Thoracic aorta (tissue), 2 donors: ENCODE data around the gene TAS1R1. TPM values are rescaled to one million over a fixed set of nuclear protein-coding genes. Genes with fewer than 3 reads are reported as not detected.
A peak's percentile ranks its signal among the peaks of the same experiment; 100 is the strongest.

Experiments used
- ATAC-seq: fragments of 150-250 bp; one replicate; pipeline ENCODE4 v1.8.0; 2017; ENCODE audit warnings: low read depth; ENCODE audit not compliant: insufficient number of reproducible peaks, low FRiP score
- DNase-seq: peaks from one replicate; pipeline ENCODE4 v3.0.0-alpha.2; 2020; ENCODE audit warnings: low spot score
- H3K27ac ChIP-seq, 2 donors: fragments of 200-600 bp; sonication (generic); 1 replicate in 1 of 2; 2 replicates in 1 of 2; pipeline ENCODE4 v1.5.1; 2016; ENCODE audit warnings: mild to moderate bottlenecking in 2 of 2, moderate library complexity in 2 of 2
- H3K27me3 ChIP-seq: fragments of 200-600 bp; sonication (generic); replicated peaks from 2 replicates; pipeline ENCODE4 v1.6.0; 2016; ENCODE audit warnings: mild to moderate bottlenecking; ENCODE audit not compliant: insufficient read depth
- H3K36me3 ChIP-seq: fragments of 200-600 bp; sonication (generic); one replicate; pipeline ENCODE4 v1.5.1; 2016
- H3K4me1 ChIP-seq, 2 donors: fragments of 200-600 bp; sonication (generic); 1 replicate in 1 of 2; 2 replicates in 1 of 2; pipeline versions ENCODE4 v1.5.1 to v1.6.0; 2016; ENCODE audit warnings: low read depth in 2 of 2, mild to moderate bottlenecking in 1 of 2; ENCODE audit not compliant: control insufficient read depth in 1 of 2
- H3K4me3 ChIP-seq: fragments of 200-600 bp; sonication (generic); 2 replicates; pipeline ENCODE4 v1.5.1; 2016; ENCODE audit warnings: mild to moderate bottlenecking
- H3K9me3 ChIP-seq: fragments of 200-600 bp; sonication (generic); 2 replicates; pipeline ENCODE4 v1.5.1; 2016
- CTCF ChIP-seq: fragments of 200-600 bp; sonication (generic); IDR thresholded peaks from one replicate; pipeline ENCODE4 v1.5.1; 2019; ENCODE audit warnings: antibody characterized with exemption
- total RNA-seq, 2 donors: library from RNA; depleted of rRNA; stranded (reverse); fragments of >200 nt; gene quantifications; one replicate each; pipeline versions ENCODE4 v1.1.0 to v1.2.3, GENCODE V29; 2016

TAS1R1 gene
- total RNA-seq, 2 donors from 2014 or later = 0.81 TPM; not detected in 1

GRCh38 chr1:6590046-6590445 is 34.9 kb downstream of the TAS1R1 start:
- Histone ChIP-seq H3K4me3 (no peak overlapping the region), H3K27me3 (no peaks in the 10 kb centered on the region), H3K9me3 (no peaks in the 10 kb centered on the region), H3K4me1 (peaks cover 49 to 80% of the 10 kb centered on the region in 2 donors), H3K27ac (peak overlapping the region; percentile 82 to 90), H3K36me3 (peaks cover 53% of the 10 kb centered on the region)
- no peak for ATAC-seq
- no peak for TF ChIP-seq CTCF
- no peak for DNase-seq

GRCh38 chr1:6591222-6591621 is 36.1 kb downstream of the TAS1R1 start:
- H3K4me1 ChIP-seq = peaks cover 49 to 88% of the 10 kb centered on the region in 2 donors
- peak overlapping the region; percentile 32 for H3K4me3 ChIP-seq
- peaks cover 65% of the 10 kb centered on the region for H3K36me3 ChIP-seq
- ATAC-seq (peak; percentile 68), DNase-seq (peak; percentile 49)
- H3K27ac ChIP-seq = peak overlapping the region; percentile 82 to 90
- H3K9me3 ChIP-seq = no peaks in the 10 kb centered on the region
- TF ChIP-seq CTCF = no peak
- no peaks in the 10 kb centered on the region for H3K27me3 ChIP-seq

GRCh38 chr1:6591644-6592043 is 36.5 kb downstream of the TAS1R1 start:
- H3K27ac ChIP-seq = peak overlapping the region; percentile 82 to 90
- no peak for DNase-seq
- H3K27me3 ChIP-seq = no peaks in the 10 kb centered on the region
- H3K36me3 ChIP-seq = peaks cover 67% of the 10 kb centered on the region
- TF ChIP-seq CTCF = no peak
- no peak for ATAC-seq
- peak overlapping the region; percentile 32 for H3K4me3 ChIP-seq
- H3K9me3 ChIP-seq = no peaks in the 10 kb centered on the region
- peaks cover 52 to 89% of the 10 kb centered on the region in 2 donors for H3K4me1 ChIP-seq

GRCh38 chr1:6592441-6592840 is 37.3 kb downstream of the TAS1R1 start:
- Histone ChIP-seq H3K4me1 (peaks cover 56 to 89% of the 10 kb centered on the region in 2 donors), H3K4me3 (no peak overlapping the region), H3K27me3 (no peaks in the 10 kb centered on the region), H3K27ac (peak overlapping the region; percentile 82 to 90), H3K9me3 (no peaks in the 10 kb centered on the region), H3K36me3 (peaks cover 75% of the 10 kb centered on the region)
- no peak for DNase-seq
- TF ChIP-seq CTCF = no peak
- no peak for ATAC-seq

GRCh38 chr1:6592865-6593593 is 37.9 kb downstream of the TAS1R1 start:
- Histone ChIP-seq H3K4me3 (no peak overlapping the region), H3K27ac (peak overlapping the region; percentile 82 to 90), H3K36me3 (peaks cover 80% of the 10 kb centered on the region), H3K4me1 (peaks cover 56 to 89% of the 10 kb centered on the region in 2 donors), H3K9me3 (no peaks in the 10 kb centered on the region), H3K27me3 (no peaks in the 10 kb centered on the region)
- TF ChIP-seq CTCF = no peak
- ATAC-seq = no peak
- no peak for DNase-seq
